Esophagus squamous epithelium (tissue), 5 donors: Measurements from ENCODE around the gene AAGAB. TPM values are rescaled to one million over a fixed set of nuclear protein-coding genes. Genes with fewer than 3 reads are reported as not detected.

ENCODE experiments used
- DNase-seq: peaks from one replicate; lab custom pipeline; 2025; lab: John Stamatoyannopoulos, UW
- H3K27ac ChIP-seq, 4 donors: fragments of 200-600 bp; sonication (generic); one replicate each; pipeline ENCODE4 v1.5.1; 2016 to 2019; ENCODE audit warnings: mild to moderate bottlenecking in 1 of 4
- H3K27me3 ChIP-seq, 4 donors: fragments of 200-600 bp; sonication (generic); 1 replicate in 3 of 4; 2 replicates in 1 of 4; pipeline versions ENCODE4 v1.5.1 to v1.6.0; 2017 to 2021; ENCODE audit warnings: antibody characterized with exemption in 1 of 4
- H3K36me3 ChIP-seq, 3 donors: fragments of 200-600 bp; sonication (generic); one replicate each; pipeline ENCODE4 v1.5.1; 2016 to 2019
- H3K4me1 ChIP-seq, 3 donors: fragments of 200-600 bp; sonication (generic); one replicate each; pipeline ENCODE4 v1.5.1; 2017 to 2019
- H3K4me3 ChIP-seq, 4 donors: fragments of 200-600 bp; sonication (generic); 1 replicate in 3 of 4; 2 replicates in 1 of 4; pipeline ENCODE4 v1.5.1; 2016 to 2019; ENCODE audit warnings: mild to moderate bottlenecking in 2 of 4, moderate library complexity in 1 of 4
- H3K9me3 ChIP-seq, 3 donors: fragments of 200-600 bp; sonication (generic); one replicate each; pipeline ENCODE4 v1.5.1; 2016 to 2019
- CTCF ChIP-seq, 6 experiments: fragments of 450-650 bp in 4 of 6; fragments of 200-600 bp in 2 of 6; sonication (generic) in 2 of 6; IDR thresholded peaks; one replicate each; pipeline ENCODE4 v1.5.1; 2016 to 2019; ENCODE audit warnings: antibody characterized with exemption in 6 of 6, mild to moderate bottlenecking in 4 of 6, moderate library complexity in 4 of 6
- POLR2A ChIP-seq, 4 donors: fragments of 450-650 bp; IDR thresholded peaks; one replicate each; pipeline ENCODE4 v1.6.1; 2017; ENCODE audit warnings: antibody characterized with exemption in 4 of 4, mild to moderate bottlenecking in 4 of 4, moderate library complexity in 3 of 4
- WGBS, 2 donors: methylation state at CpG; one replicate each; pipeline ENCODE4 v1.1.5; 2018; 5-methylcytosine and 5-hydroxymethylcytosine counted together
- intact Hi-C: fragments of 100-400 bp; cut with DNase I; formaldehyde crosslinking; loops from one replicate; pipeline ENCODE4 v1.15.0; 2022
- total RNA-seq, 4 donors: library from RNA; depleted of rRNA; stranded (reverse); fragments of >200 nt; gene quantifications; one replicate each; pipeline ENCODE4 v1.1.0, GENCODE V29; 2016
- donor health status: DM: yes; HTN: yes; CAD: no.

AAGAB gene
- total RNA-seq, 4 donors from 2014 or later, result 16.7 to 35.6 (median 31.4) TPM

- Histone ChIP-seq H3K27me3 (no peaks in the 10 kb centered on the region), H3K36me3 (peaks cover 24 to 96% (median 35%) of the 10 kb centered on the region in 3 donors), H3K4me3 (no peak overlapping the region), H3K9me3 (no peaks in the 10 kb centered on the region), H3K4me1 (peaks cover 24 to 69% (median 39%) of the 10 kb centered on the region in 3 donors), H3K27ac (peak overlapping the region in 3 of 4 donors; percentile 53 to 81 (median 71))
- DNase-seq, result no peak
- TF ChIP-seq CTCF (IDR thresholded peaks at IDR 0.05), result no peak
- TF ChIP-seq POLR2A (IDR thresholded peaks at IDR 0.05), result no peak
- intact Hi-C loops, result no loop called here
- 75 to 81% methylated on average over 7 of the region's 7 CpGs for WGBS, 2 donors
These were observed 70.9 kb downstream of the AAGAB start for GRCh38 chr15:67183443-67184169.

- intact Hi-C loops, result no loop called here
- DNase-seq, result no peak
- Histone ChIP-seq H3K9me3 (no peaks in the 10 kb centered on the region), H3K4me3 (no peak overlapping the region), H3K4me1 (peaks cover 29 to 70% (median 48%) of the 10 kb centered on the region in 3 donors), H3K36me3 (peaks cover 21 to 84% (median 25%) of the 10 kb centered on the region in 3 donors), H3K27ac (no peak overlapping the region), H3K27me3 (no peaks in the 10 kb centered on the region)
- TF ChIP-seq POLR2A (IDR thresholded peaks at IDR 0.05) (no peak), CTCF (IDR thresholded peaks at IDR 0.05) (no peak)
- WGBS, 2 donors, result 93 to 96% methylated on average over 3 to 11 of the region's 15 CpGs
These were observed 73.2 kb downstream of the AAGAB start for GRCh38 chr15:67181221-67181639.

GRCh38 chr15:67180514-67181191 is 73.8 kb downstream of the AAGAB start:
- no peak overlapping the region for H3K27ac ChIP-seq
- TF ChIP-seq POLR2A (IDR thresholded peaks at IDR 0.05) (no peak), CTCF (IDR thresholded peaks at IDR 0.05) (no peak)
- 92% methylated on average over 7 to 10 of the region's 10 CpGs for WGBS, 2 donors
- peaks cover 29 to 70% (median 48%) of the 10 kb centered on the region in 3 donors for H3K4me1 ChIP-seq
- no peak for DNase-seq
- H3K27me3 ChIP-seq, result no peaks in the 10 kb centered on the region
- intact Hi-C loops, result no loop called here
- H3K36me3 ChIP-seq, result peaks cover 21 to 83% (median 25%) of the 10 kb centered on the region in 3 donors
- H3K4me3 ChIP-seq, result no peak overlapping the region
- H3K9me3 ChIP-seq, result no peaks in the 10 kb centered on the region

- WGBS, 2 donors, result 84 to 95% methylated on average over 8 to 11 of the region's 11 CpGs
- H3K27ac ChIP-seq, result no peak overlapping the region
- intact Hi-C loops, result no loop called here
These were observed 74.4 kb downstream of the AAGAB start for GRCh38 chr15:67180035-67180434.

More at GRCh38 chr15:67180035-67180434, 74.4 kb downstream of the AAGAB start:
- DNase-seq, result no peak
- H3K27me3 ChIP-seq, result no peaks in the 10 kb centered on the region
- peaks cover 29 to 70% (median 48%) of the 10 kb centered on the region in 3 donors for H3K4me1 ChIP-seq
- H3K36me3 ChIP-seq, result peaks cover 16 to 81% (median 21%) of the 10 kb centered on the region in 3 donors
- TF ChIP-seq POLR2A (IDR thresholded peaks at IDR 0.05) (no peak), CTCF (IDR thresholded peaks at IDR 0.05) (no peak)
- no peak overlapping the region for H3K4me3 ChIP-seq
- no peaks in the 10 kb centered on the region for H3K9me3 ChIP-seq
